Measurements from ENCODE around the gene KAT2A. TPM values are rescaled to one million over a fixed set of nuclear protein-coding genes. Genes with fewer than 3 reads are reported as not detected.

The KAT2A gene
- total RNA-seq (10 to 100 TPM; 38.6 to 66.4 (median 57.9) TPM), polyA plus RNA-seq (10 to 100 TPM; 27.1 to 77.5 TPM)
- long read RNA-seq, donor 1, partial matches to known transcripts, result 80 of 109 reads
- long read RNA-seq, donor 1, other reads (novel, unspliced or antisense), result 23 of 109 reads
- long read RNA-seq, donor 2, transcript KAT2A-202 (18 exons, 2,990 nt), result major isoform, 8 of 28 reads
- long read RNA-seq, donor 2, transcript KAT2A-201 (18 exons, 3,109 nt), result major isoform, 8 of 28 reads
- long read RNA-seq, donor 2, partial matches to known transcripts, result 12 of 28 reads
- long read RNA-seq, donor 2, other reads (novel, unspliced or antisense), result 0 of 28 reads
- long read RNA-seq, donor 3, transcript KAT2A-201 (18 exons, 3,109 nt), result minor isoform, 9 of 113 reads
- long read RNA-seq, donor 3, transcript KAT2A-202 (18 exons, 2,990 nt), result major isoform, 25 of 113 reads
- long read RNA-seq, donor 3, partial matches to known transcripts, result 52 of 113 reads
- long read RNA-seq, donor 3, other reads (novel, unspliced or antisense), result 27 of 113 reads

- DNase-seq, result peak; percentile 78 to 91 (median 84)
- WGBS, 3 donors, result 4 to 7% (median 5%) methylated on average over 40 to 57 of the region's 57 CpGs
- intact Hi-C loops (cut with DNase I), result no loop called here
- Histone ChIP-seq H3K4me1 (ENCODE audit: insufficient read depth) (peaks cover 5% of the 10 kb centered on the region), H3K4me3 (peak within 1 kb of the TSS; percentile 68), H3K36me3 (no peaks in the 10 kb centered on the region), H3K27me3 (no peaks in the 10 kb centered on the region), H3K27ac (no peak within 1 kb of the TSS), H3K9me3 (no peaks in the 10 kb centered on the region)
- no peak for TF ChIP-seq EP300 (IDR thresholded peaks at IDR 0.05)
- TF ChIP-seq CTCF (IDR thresholded peaks at IDR 0.05), result no peak
- TF ChIP-seq POLR2A (IDR thresholded peaks at IDR 0.05), result no peak
These were observed at the start of gene KAT2A for GRCh38 chr17:42120770-42121769. TSS of gene KAT2A (minus strand) at chr17:42121367. CDS start at chr17:42121304, 63 bp downstream.

- Histone ChIP-seq H3K27me3 (no peaks in the 10 kb centered on the region), H3K9me3 (no peaks in the 10 kb centered on the region), H3K27ac (no peak overlapping the region), H3K4me3 (no peak overlapping the region), H3K4me1 (ENCODE audit: insufficient read depth) (no peaks in the 10 kb centered on the region), H3K36me3 (no peaks in the 10 kb centered on the region)
- intact Hi-C loops (cut with DNase I), result no loop called here
- 92 to 95% (median 94%) methylated on average over 29 of the region's 29 CpGs for WGBS, 3 donors
- no peak for DNase-seq
- TF ChIP-seq EP300 (IDR thresholded peaks at IDR 0.05) (no peak), POLR2A (IDR thresholded peaks at IDR 0.05) (no peak), CTCF (IDR thresholded peaks at IDR 0.05) (no peak)
These were observed 48.2 kb upstream of the KAT2A start for GRCh38 chr17:42169351-42169750.

GRCh38 chr17:42167807-42168206, 46.6 kb upstream of the KAT2A start:
- TF ChIP-seq CTCF (IDR thresholded peaks at IDR 0.05) (no peak), EP300 (IDR thresholded peaks at IDR 0.05) (no peak), POLR2A (IDR thresholded peaks at IDR 0.05) (no peak)
- intact Hi-C loops (cut with DNase I), result no loop called here
- H3K4me1 ChIP-seq (ENCODE audit: insufficient read depth), result no peaks in the 10 kb centered on the region
- H3K27me3 ChIP-seq, result no peaks in the 10 kb centered on the region
- WGBS, 3 donors, result 90 to 94% (median 92%) methylated on average over 8 of the region's 8 CpGs
- no peaks in the 10 kb centered on the region for H3K36me3 ChIP-seq
- DNase-seq, result no peak
- H3K9me3 ChIP-seq, result no peaks in the 10 kb centered on the region
- no peak overlapping the region for H3K4me3 ChIP-seq
- H3K27ac ChIP-seq, result no peak overlapping the region

- intact Hi-C loops (cut with DNase I), result no loop called here
- Histone ChIP-seq H3K4me1 (ENCODE audit: insufficient read depth) (no peaks in the 10 kb centered on the region), H3K9me3 (no peaks in the 10 kb centered on the region), H3K36me3 (no peaks in the 10 kb centered on the region), H3K4me3 (no peak overlapping the region), H3K27me3 (no peaks in the 10 kb centered on the region), H3K27ac (no peak overlapping the region)
- no peak for TF ChIP-seq CTCF (IDR thresholded peaks at IDR 0.05)
- no peak for TF ChIP-seq EP300 (IDR thresholded peaks at IDR 0.05)
- TF ChIP-seq POLR2A (IDR thresholded peaks at IDR 0.05), result no peak
- 89 to 94% (median 90%) methylated on average over 16 to 19 of the region's 19 CpGs for WGBS, 3 donors
- no peak for DNase-seq
These were observed 45.1 kb upstream of the KAT2A start for GRCh38 chr17:42166196-42166763.
